ENCODE results near the gene ATG13. TPM values are rescaled to one million over a fixed set of nuclear protein-coding genes. Genes with fewer than 3 reads are reported as not detected.
"Not testable (repeated sequence)": the region's sequence is repeated elsewhere in the genome, so short reads cannot be mapped to it uniquely, and the experiment has no call there.

Gene ATG13
- total RNA-seq, 1 donor from 2014 or later: 30.8 TPM

- H3K4me3 ChIP-seq (ENCODE audit: low read length in 3 of 3): peak within 1 kb of the TSS; percentile 86 to 99 (median 99)
- no peaks in the 10 kb centered on the region for H3K27me3 ChIP-seq (ENCODE audit: control insufficient read depth in 3 of 3, insufficient read depth in 3 of 3, low read length in 3 of 3)
- H3K9ac ChIP-seq (ENCODE audit: low read depth in 1 of 3, low read length in 3 of 3): peak within 1 kb of the TSS; percentile 98 to 99 (median 99)
- peak within 1 kb of the TSS; percentile 94 for H3K27ac ChIP-seq (ENCODE audit: low read depth, low read length)
- H3K4me1 ChIP-seq (ENCODE audit: control insufficient read depth in 3 of 3, insufficient read depth in 3 of 3, low read length in 3 of 3): peaks cover 45 to 61% (median 48%) of the 10 kb centered on the region in 3 donors
- H3K9me3 ChIP-seq (ENCODE audit: control insufficient read depth in 3 of 3, low read length in 3 of 3): no peaks in the 10 kb centered on the region
- peaks cover 35 to 38% (median 37%) of the 10 kb centered on the region in 3 donors for H3K36me3 ChIP-seq (ENCODE audit: control insufficient read depth in 3 of 3, insufficient read depth in 3 of 3, low read length in 3 of 3)
These were observed 83.1 kb downstream of the ATG13 start, which contains the start of the genes ARHGAP1 and ZNF408 for GRCh38 chr11:46700241-46701077. Gene ARHGAP1 (minus strand): TSS chr11:46700619. CDS start chr11:46696107, 4,512 bp downstream. Gene ZNF408 (plus strand): TSS chr11:46701031. CDS start chr11:46701048, 17 bp downstream.

- Histone ChIP-seq H3K4me1 (ENCODE audit: control insufficient read depth in 3 of 3, insufficient read depth in 3 of 3, low read length in 3 of 3) (peaks cover 38 to 54% (median 41%) of the 10 kb centered on the region in 3 donors), H3K9ac (ENCODE audit: low read depth in 1 of 3, low read length in 3 of 3) (peak overlapping the region; percentile 82 to 99 (median 99)), H3K27ac (ENCODE audit: low read depth, low read length) (peak overlapping the region; percentile 94), H3K4me3 (ENCODE audit: low read length in 3 of 3) (peak overlapping the region; percentile 86 to 99 (median 99)), H3K36me3 (ENCODE audit: control insufficient read depth in 3 of 3, insufficient read depth in 3 of 3, low read length in 3 of 3) (peaks cover 34 to 41% (median 40%) of the 10 kb centered on the region in 3 donors), H3K27me3 (ENCODE audit: control insufficient read depth in 3 of 3, insufficient read depth in 3 of 3, low read length in 3 of 3) (no peaks in the 10 kb centered on the region), H3K9me3 (ENCODE audit: control insufficient read depth in 3 of 3, low read length in 3 of 3) (no peaks in the 10 kb centered on the region)
These were observed 83.8 kb downstream of the ATG13 start for GRCh38 chr11:46701078-46701654.

GRCh38 chr11:46705070-46705688, 87.8 kb downstream of the ATG13 start:
- Histone ChIP-seq H3K9me3 (ENCODE audit: control insufficient read depth in 3 of 3, low read length in 3 of 3) (no peaks in the 10 kb centered on the region), H3K27me3 (ENCODE audit: control insufficient read depth in 3 of 3, insufficient read depth in 3 of 3, low read length in 3 of 3) (no peaks in the 10 kb centered on the region), H3K27ac (ENCODE audit: low read depth, low read length) (no peak overlapping the region), H3K4me1 (ENCODE audit: control insufficient read depth in 3 of 3, insufficient read depth in 3 of 3, low read length in 3 of 3) (peaks cover 7 to 19% (median 10%) of the 10 kb centered on the region in 3 donors), H3K9ac (ENCODE audit: low read depth in 1 of 3, low read length in 3 of 3) (no peak overlapping the region), H3K4me3 (ENCODE audit: low read length in 3 of 3) (no peak overlapping the region), H3K36me3 (ENCODE audit: control insufficient read depth in 3 of 3, insufficient read depth in 3 of 3, low read length in 3 of 3) (peaks cover 44 to 50% (median 49%) of the 10 kb centered on the region in 3 donors)

GRCh38 chr11:46706886-46707285, 89.5 kb downstream of the ATG13 start:
- H3K27ac ChIP-seq (ENCODE audit: low read depth, low read length): no peak overlapping the region

GRCh38 chr11:46709351-46709750, 92.0 kb downstream of the ATG13 start:
- not testable (repeated sequence) for H3K9ac ChIP-seq (ENCODE audit: low read depth in 1 of 3, low read length in 3 of 3); H3K4me3 ChIP-seq (ENCODE audit: low read length in 3 of 3); H3K27me3 ChIP-seq (ENCODE audit: control insufficient read depth in 3 of 3, insufficient read depth in 3 of 3, low read length in 3 of 3); H3K9me3 ChIP-seq (ENCODE audit: control insufficient read depth in 3 of 3, low read length in 3 of 3)
- Histone ChIP-seq H3K36me3 (ENCODE audit: control insufficient read depth in 3 of 3, insufficient read depth in 3 of 3, low read length in 3 of 3) (peaks cover 27 to 28% (median 28%) of the 10 kb centered on the region in 3 donors), H3K4me1 (ENCODE audit: control insufficient read depth in 3 of 3, insufficient read depth in 3 of 3, low read length in 3 of 3) (peaks cover 13 to 20% (median 20%) of the 10 kb centered on the region in 3 donors), H3K27ac (ENCODE audit: low read depth, low read length) (peak overlapping the region; percentile 98)

More at GRCh38 chr11:46706886-46707285, 89.5 kb downstream of the ATG13 start:
- Histone ChIP-seq H3K4me3 (ENCODE audit: low read length in 3 of 3) (no peak overlapping the region), H3K4me1 (ENCODE audit: control insufficient read depth in 3 of 3, insufficient read depth in 3 of 3, low read length in 3 of 3) (peaks cover 16 to 28% (median 20%) of the 10 kb centered on the region in 3 donors), H3K9me3 (ENCODE audit: control insufficient read depth in 3 of 3, low read length in 3 of 3) (no peaks in the 10 kb centered on the region), H3K27me3 (ENCODE audit: control insufficient read depth in 3 of 3, insufficient read depth in 3 of 3, low read length in 3 of 3) (no peaks in the 10 kb centered on the region), H3K36me3 (ENCODE audit: control insufficient read depth in 3 of 3, insufficient read depth in 3 of 3, low read length in 3 of 3) (peaks cover 43 to 50% (median 44%) of the 10 kb centered on the region in 3 donors), H3K9ac (ENCODE audit: low read depth in 1 of 3, low read length in 3 of 3) (no peak overlapping the region)

GRCh38 chr11:46710821-46711269, 93.5 kb downstream of the ATG13 start:
- Histone ChIP-seq H3K4me3 (ENCODE audit: low read length in 3 of 3) (peak overlapping the region in 1 of 3 donors; percentile 43), H3K36me3 (ENCODE audit: control insufficient read depth in 3 of 3, insufficient read depth in 3 of 3, low read length in 3 of 3) (peaks cover 12 to 13% (median 13%) of the 10 kb centered on the region in 3 donors), H3K9ac (ENCODE audit: low read depth in 1 of 3, low read length in 3 of 3) (peak overlapping the region; percentile 69 to 79 (median 71)), H3K27me3 (ENCODE audit: control insufficient read depth in 3 of 3, insufficient read depth in 3 of 3, low read length in 3 of 3) (no peaks in the 10 kb centered on the region), H3K4me1 (ENCODE audit: control insufficient read depth in 3 of 3, insufficient read depth in 3 of 3, low read length in 3 of 3) (peaks cover 13 to 23% (median 23%) of the 10 kb centered on the region in 3 donors), H3K27ac (ENCODE audit: low read depth, low read length) (peak overlapping the region; percentile 98), H3K9me3 (ENCODE audit: control insufficient read depth in 3 of 3, low read length in 3 of 3) (no peaks in the 10 kb centered on the region)

- H3K36me3 ChIP-seq (ENCODE audit: control insufficient read depth in 3 of 3, insufficient read depth in 3 of 3, low read length in 3 of 3): peaks cover 10% of the 10 kb centered on the region in 3 donors
- peaks cover 13 to 23% (median 23%) of the 10 kb centered on the region in 3 donors for H3K4me1 ChIP-seq (ENCODE audit: control insufficient read depth in 3 of 3, insufficient read depth in 3 of 3, low read length in 3 of 3)
- no peaks in the 10 kb centered on the region for H3K9me3 ChIP-seq (ENCODE audit: control insufficient read depth in 3 of 3, low read length in 3 of 3)
- peak overlapping the region; percentile 69 to 79 (median 71) for H3K9ac ChIP-seq (ENCODE audit: low read depth in 1 of 3, low read length in 3 of 3)
- H3K27me3 ChIP-seq (ENCODE audit: control insufficient read depth in 3 of 3, insufficient read depth in 3 of 3, low read length in 3 of 3): no peaks in the 10 kb centered on the region
- H3K4me3 ChIP-seq (ENCODE audit: low read length in 3 of 3): peak overlapping the region in 1 of 3 donors; percentile 43
- peak overlapping the region; percentile 98 for H3K27ac ChIP-seq (ENCODE audit: low read depth, low read length)
These were observed 94.0 kb downstream of the ATG13 start for GRCh38 chr11:46711303-46711702.

GRCh38 chr11:46712874-46713576, 95.7 kb downstream of the ATG13 start:
- Histone ChIP-seq H3K9me3 (ENCODE audit: control insufficient read depth in 3 of 3, low read length in 3 of 3) (no peaks in the 10 kb centered on the region), H3K9ac (ENCODE audit: low read depth in 1 of 3, low read length in 3 of 3) (no peak overlapping the region), H3K4me1 (ENCODE audit: control insufficient read depth in 3 of 3, insufficient read depth in 3 of 3, low read length in 3 of 3) (peaks cover 13 to 23% (median 23%) of the 10 kb centered on the region in 3 donors), H3K27me3 (ENCODE audit: control insufficient read depth in 3 of 3, insufficient read depth in 3 of 3, low read length in 3 of 3) (no peaks in the 10 kb centered on the region), H3K4me3 (ENCODE audit: low read length in 3 of 3) (no peak overlapping the region), H3K27ac (ENCODE audit: low read depth, low read length) (peak overlapping the region; percentile 98), H3K36me3 (ENCODE audit: control insufficient read depth in 3 of 3, insufficient read depth in 3 of 3, low read length in 3 of 3) (no peaks in the 10 kb centered on the region)

GRCh38 chr11:46717825-46718154, 100.4 kb downstream of the ATG13 start:
- H3K4me1 ChIP-seq (ENCODE audit: control insufficient read depth in 3 of 3, insufficient read depth in 3 of 3, low read length in 3 of 3); H3K27me3 ChIP-seq (ENCODE audit: control insufficient read depth in 3 of 3, insufficient read depth in 3 of 3, low read length in 3 of 3); H3K36me3 ChIP-seq (ENCODE audit: control insufficient read depth in 3 of 3, insufficient read depth in 3 of 3, low read length in 3 of 3); H3K9ac ChIP-seq (ENCODE audit: low read depth in 1 of 3, low read length in 3 of 3); H3K9me3 ChIP-seq (ENCODE audit: control insufficient read depth in 3 of 3, low read length in 3 of 3); H3K27ac ChIP-seq (ENCODE audit: low read depth, low read length); H3K4me3 ChIP-seq (ENCODE audit: low read length in 3 of 3): not testable (repeated sequence)

All from skeletal muscle tissue (tissue), 4 donors.